Activated naive CD4-positive, alpha-beta T cell treated with anti-CD3 and anti-CD28 coated beads, Interleukin-2, amount 50 U/mL, for 16 hours (primary cell): ENCODE results near the gene NOS1AP.

Source experiments
- DNase-seq: peaks from one replicate; pipeline ENCODE4 v3.0.0-alpha.2; 2020

NOS1AP gene

GRCh38 chr1:162139211-162139610 lies 69.7 kb downstream of the NOS1AP start:
- DNase-seq, result no peak

GRCh38 chr1:162141281-162142054 lies 72.0 kb downstream of the NOS1AP start:
- no peak for DNase-seq

- no peak for DNase-seq
Measured at GRCh38 chr1:162142968-162143367, 73.5 kb downstream of the NOS1AP start.

GRCh38 chr1:162144268-162144667 lies 74.8 kb downstream of the NOS1AP start:
- no peak for DNase-seq

GRCh38 chr1:162144853-162145252 lies 75.4 kb downstream of the NOS1AP start:
- DNase-seq, result no peak

GRCh38 chr1:162145280-162145965 lies 75.9 kb downstream of the NOS1AP start:
- no peak for DNase-seq

- no peak for DNase-seq
Measured at GRCh38 chr1:162145966-162146696, 76.6 kb downstream of the NOS1AP start.

GRCh38 chr1:162147760-162148159 lies 78.3 kb downstream of the NOS1AP start:
- DNase-seq, result no peak

- no peak for DNase-seq
Measured at GRCh38 chr1:162150112-162150511, 80.6 kb downstream of the NOS1AP start.

- DNase-seq, result no peak
Measured at GRCh38 chr1:162151900-162152829, 82.7 kb downstream of the NOS1AP start.

- no peak for DNase-seq
Measured at GRCh38 chr1:162153374-162153773, 83.9 kb downstream of the NOS1AP start.

GRCh38 chr1:162157469-162157868 lies 88.0 kb downstream of the NOS1AP start:
- no peak for DNase-seq

- no peak for DNase-seq
Measured at GRCh38 chr1:162158624-162159271, 89.3 kb downstream of the NOS1AP start.

GRCh38 chr1:162159515-162159914 lies 90.0 kb downstream of the NOS1AP start:
- DNase-seq, result no peak

GRCh38 chr1:162161916-162162550 lies 92.5 kb downstream of the NOS1AP start:
- DNase-seq, result no peak

GRCh38 chr1:162165528-162165927 lies 96.0 kb downstream of the NOS1AP start:
- no peak for DNase-seq

- no peak for DNase-seq
Measured at GRCh38 chr1:162166917-162167615, 97.6 kb downstream of the NOS1AP start.

- DNase-seq, result no peak
Measured at GRCh38 chr1:162168261-162168660, 98.8 kb downstream of the NOS1AP start.

- no peak for DNase-seq
Measured at GRCh38 chr1:162169031-162169790, 99.7 kb downstream of the NOS1AP start.

- DNase-seq, result no peak
Measured at GRCh38 chr1:162171111-162171510, 101.6 kb downstream of the NOS1AP start.
